Astrocyte (in vitro differentiated cells and primary cell): ENCODE measurements around the gene MSX1. TPM values are rescaled to one million over a fixed set of nuclear protein-coding genes. Genes with fewer than 3 reads are reported as not detected.

Source experiments
- DNase-seq: peaks from one replicate; pipeline ENCODE4 v3.0.0-alpha.2; 2010; ENCODE audit warnings: low read depth
- FAIRE-seq: peaks from 2 replicates; lab custom pipeline; 2011; peaks lifted over from hg19 to GRCh38; lab: Jason Lieb, UNC
- H2AFZ ChIP-seq: 2 replicates; pipeline ENCODE4 v1.6.0; 2012; ENCODE audit warnings: low read depth, low read length, inconsistent platforms
- H3K27ac ChIP-seq: 2 replicates; pipeline ENCODE4 v1.5.1; 2011; ENCODE audit warnings: low read depth, low read length, inconsistent platforms
- H3K27me3 ChIP-seq: 2 replicates; pipeline ENCODE4 v1.6.0; 2011; ENCODE audit warnings: low read length, inconsistent platforms; ENCODE audit not compliant: insufficient read depth
- H3K36me3 ChIP-seq: 2 replicates; pipeline ENCODE4 v1.5.1; 2011; ENCODE audit warnings: low read length, inconsistent platforms; ENCODE audit not compliant: insufficient read depth
- H3K4me1 ChIP-seq: 2 replicates; pipeline ENCODE4 v1.5.1; 2011; ENCODE audit warnings: low read length, inconsistent platforms; ENCODE audit not compliant: insufficient read depth
- H3K4me2 ChIP-seq: 2 replicates; pipeline ENCODE4 v1.6.0; 2012; ENCODE audit warnings: low read length, inconsistent platforms
- H3K4me3 ChIP-seq: 2 replicates; pipeline ENCODE4 v1.5.1; 2011; ENCODE audit warnings: low read depth, mild to moderate bottlenecking, low read length, inconsistent platforms; ENCODE audit not compliant: insufficient read depth
- H3K79me2 ChIP-seq: 2 replicates; pipeline ENCODE4 v1.6.0; 2012; ENCODE audit warnings: mild to moderate bottlenecking, low read length, inconsistent platforms; ENCODE audit not compliant: insufficient read depth
- H3K9ac ChIP-seq: 2 replicates; pipeline ENCODE4 v1.6.0; 2012; ENCODE audit warnings: mild to moderate bottlenecking, low read length, inconsistent platforms
- H3K9me3 ChIP-seq: 2 replicates; pipeline ENCODE4 v1.5.1; 2012; ENCODE audit warnings: low read depth, mild to moderate bottlenecking, low read length, inconsistent platforms; ENCODE audit not compliant: insufficient read depth
- H4K20me1 ChIP-seq: 2 replicates; pipeline ENCODE4 v1.6.0; 2012; ENCODE audit warnings: low read length, inconsistent platforms; ENCODE audit not compliant: insufficient read depth
- H3K27ac Mint-ChIP-seq: one replicate; pipeline ENCODE4 v1.8.0; 2021; ENCODE audit warnings: mild to moderate bottlenecking, mixed read lengths; ENCODE audit not compliant: unreplicated experiment
- H3K27me3 Mint-ChIP-seq: one replicate; pipeline ENCODE4 v1.8.0; 2021; ENCODE audit warnings: low read depth, mixed read lengths; ENCODE audit not compliant: unreplicated experiment
- H3K36me3 Mint-ChIP-seq: one replicate; pipeline ENCODE4 v1.8.0; 2021; ENCODE audit warnings: low read depth, mixed read lengths; ENCODE audit not compliant: unreplicated experiment
- H3K4me1 Mint-ChIP-seq: one replicate; pipeline ENCODE4 v1.8.0; 2021; ENCODE audit warnings: low read depth, mixed read lengths; ENCODE audit not compliant: unreplicated experiment
- H3K4me3 Mint-ChIP-seq: one replicate; pipeline ENCODE4 v1.8.0; 2021; ENCODE audit warnings: mild to moderate bottlenecking, moderate library complexity, mixed read lengths; ENCODE audit not compliant: unreplicated experiment
- H3K9me3 Mint-ChIP-seq: one replicate; pipeline ENCODE4 v1.8.0; 2021; ENCODE audit warnings: mild to moderate bottlenecking, mixed read lengths; ENCODE audit not compliant: unreplicated experiment
- EZH2 ChIP-seq: IDR thresholded peaks from 2 replicates; pipeline ENCODE4 v1.6.1; 2012; ENCODE audit warnings: mild to moderate bottlenecking, low read length, inconsistent platforms; ENCODE audit not compliant: insufficient read depth
- total RNA-seq: library from RNA; stranded (reverse); gene quantifications from 2 replicates; pipeline ENCODE4 v1.2.1, GENCODE V29; 2021
- TF ChIP-seq, protein P1 (sequence below): IDR thresholded peaks from 2 replicates; pipeline ENCODE4 v1.5.1; 2011; ENCODE audit warnings: low read depth, mild to moderate bottlenecking, inconsistent platforms, low read length, moderate library complexity; ENCODE audit not compliant: insufficient read depth

Gene MSX1
- total RNA-seq, 1 donor from 2014 or later = 0.91 TPM

DNA sequence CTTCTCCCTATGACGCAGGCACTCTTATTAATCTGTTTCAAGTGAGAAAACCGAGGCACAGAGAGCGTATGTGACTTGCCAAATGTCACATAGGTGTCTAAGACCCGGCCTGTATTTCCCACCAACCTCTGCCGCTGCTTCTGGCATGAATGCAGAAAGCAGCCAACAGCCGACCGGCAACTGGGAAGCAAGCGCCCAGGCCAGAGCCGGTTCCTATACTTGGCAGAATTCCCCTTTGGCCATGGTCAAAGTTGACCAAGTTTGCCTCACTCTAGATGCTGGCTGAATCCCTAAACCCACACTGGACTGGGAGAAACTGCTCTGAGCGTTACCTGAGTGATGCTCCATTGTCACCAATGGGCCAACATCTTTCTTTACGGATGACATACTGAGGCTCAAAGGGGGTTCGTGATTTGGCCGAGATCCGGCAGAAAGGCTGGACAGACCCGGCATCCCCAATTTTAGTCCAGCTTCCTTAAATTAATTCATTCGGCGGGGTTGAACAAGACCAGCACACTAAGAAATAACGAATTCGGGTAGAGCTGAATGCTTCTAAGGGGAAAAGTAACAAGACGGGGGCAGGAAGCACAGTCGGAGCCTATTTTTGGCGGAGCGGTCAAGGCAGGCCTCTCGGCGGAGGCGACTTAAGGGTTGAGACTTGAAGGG, 11.2 kb downstream of the MSX1 start:
- Mint-ChIP-seq H3K4me3 (no peak overlapping the region), H3K4me1 (no peaks in the 10 kb centered on the region), H3K9me3 (peaks cover 32% of the 10 kb centered on the region), H3K36me3 (peaks cover 2% of the 10 kb centered on the region), H3K27ac (peak overlapping the region; percentile 58), H3K27me3 (peaks cover 77% of the 10 kb centered on the region)
- Histone ChIP-seq H3K27me3 (peaks cover 97% of the 10 kb centered on the region), H3K9me3 (peaks cover 4% of the 10 kb centered on the region), H3K9ac (no peak overlapping the region), H4K20me1 (peaks cover 11% of the 10 kb centered on the region), H3K4me1 (peaks cover 11% of the 10 kb centered on the region), H3K27ac (no peak overlapping the region), H3K79me2 (no peaks in the 10 kb centered on the region), H3K36me3 (no peaks in the 10 kb centered on the region), H3K4me2 (peak overlapping the region; percentile 56), H3K4me3 (no peak overlapping the region), H2AFZ (no peak overlapping the region)
- DNase-seq = no peak
- no peak for FAIRE-seq
- TF ChIP-seq, protein P1, sequence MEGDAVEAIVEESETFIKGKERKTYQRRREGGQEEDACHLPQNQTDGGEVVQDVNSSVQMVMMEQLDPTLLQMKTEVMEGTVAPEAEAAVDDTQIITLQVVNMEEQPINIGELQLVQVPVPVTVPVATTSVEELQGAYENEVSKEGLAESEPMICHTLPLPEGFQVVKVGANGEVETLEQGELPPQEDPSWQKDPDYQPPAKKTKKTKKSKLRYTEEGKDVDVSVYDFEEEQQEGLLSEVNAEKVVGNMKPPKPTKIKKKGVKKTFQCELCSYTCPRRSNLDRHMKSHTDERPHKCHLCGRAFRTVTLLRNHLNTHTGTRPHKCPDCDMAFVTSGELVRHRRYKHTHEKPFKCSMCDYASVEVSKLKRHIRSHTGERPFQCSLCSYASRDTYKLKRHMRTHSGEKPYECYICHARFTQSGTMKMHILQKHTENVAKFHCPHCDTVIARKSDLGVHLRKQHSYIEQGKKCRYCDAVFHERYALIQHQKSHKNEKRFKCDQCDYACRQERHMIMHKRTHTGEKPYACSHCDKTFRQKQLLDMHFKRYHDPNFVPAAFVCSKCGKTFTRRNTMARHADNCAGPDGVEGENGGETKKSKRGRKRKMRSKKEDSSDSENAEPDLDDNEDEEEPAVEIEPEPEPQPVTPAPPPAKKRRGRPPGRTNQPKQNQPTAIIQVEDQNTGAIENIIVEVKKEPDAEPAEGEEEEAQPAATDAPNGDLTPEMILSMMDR = no peak
- TF ChIP-seq EZH2 = peak; percentile 48

DNA sequence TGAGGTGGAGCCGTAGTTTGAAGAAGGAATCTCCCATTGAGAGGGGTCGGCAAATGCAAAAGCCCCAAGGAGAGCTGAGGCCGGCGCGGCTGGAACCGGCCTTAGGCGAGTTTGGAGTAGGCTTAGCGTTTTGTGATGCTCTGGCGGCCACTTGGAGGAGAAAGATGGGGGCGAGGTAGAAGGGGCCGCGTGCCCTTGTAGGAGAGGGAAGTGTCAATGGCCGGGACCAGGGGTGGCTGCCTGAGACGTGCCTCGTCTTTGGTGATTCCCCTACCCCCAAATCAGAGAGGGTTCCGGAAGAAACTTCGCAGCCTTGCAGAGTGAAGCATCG, 11.7 kb downstream of the MSX1 start:
- Mint-ChIP-seq H3K4me1 (no peaks in the 10 kb centered on the region), H3K4me3 (no peak overlapping the region), H3K36me3 (peaks cover 2% of the 10 kb centered on the region), H3K27ac (no peak overlapping the region), H3K27me3 (peaks cover 76% of the 10 kb centered on the region), H3K9me3 (peaks cover 29% of the 10 kb centered on the region)
- Histone ChIP-seq H3K9ac (no peak overlapping the region), H3K27ac (no peak overlapping the region), H3K4me1 (peaks cover 6% of the 10 kb centered on the region), H4K20me1 (peaks cover 11% of the 10 kb centered on the region), H3K4me3 (no peak overlapping the region), H3K27me3 (peaks cover 94% of the 10 kb centered on the region), H2AFZ (no peak overlapping the region), H3K4me2 (no peak overlapping the region), H3K79me2 (no peaks in the 10 kb centered on the region), H3K9me3 (peaks cover 4% of the 10 kb centered on the region), H3K36me3 (no peaks in the 10 kb centered on the region)
- no peak for TF ChIP-seq EZH2
- TF ChIP-seq, protein P1 = no peak
- no peak for FAIRE-seq
- DNase-seq = no peak

DNA sequence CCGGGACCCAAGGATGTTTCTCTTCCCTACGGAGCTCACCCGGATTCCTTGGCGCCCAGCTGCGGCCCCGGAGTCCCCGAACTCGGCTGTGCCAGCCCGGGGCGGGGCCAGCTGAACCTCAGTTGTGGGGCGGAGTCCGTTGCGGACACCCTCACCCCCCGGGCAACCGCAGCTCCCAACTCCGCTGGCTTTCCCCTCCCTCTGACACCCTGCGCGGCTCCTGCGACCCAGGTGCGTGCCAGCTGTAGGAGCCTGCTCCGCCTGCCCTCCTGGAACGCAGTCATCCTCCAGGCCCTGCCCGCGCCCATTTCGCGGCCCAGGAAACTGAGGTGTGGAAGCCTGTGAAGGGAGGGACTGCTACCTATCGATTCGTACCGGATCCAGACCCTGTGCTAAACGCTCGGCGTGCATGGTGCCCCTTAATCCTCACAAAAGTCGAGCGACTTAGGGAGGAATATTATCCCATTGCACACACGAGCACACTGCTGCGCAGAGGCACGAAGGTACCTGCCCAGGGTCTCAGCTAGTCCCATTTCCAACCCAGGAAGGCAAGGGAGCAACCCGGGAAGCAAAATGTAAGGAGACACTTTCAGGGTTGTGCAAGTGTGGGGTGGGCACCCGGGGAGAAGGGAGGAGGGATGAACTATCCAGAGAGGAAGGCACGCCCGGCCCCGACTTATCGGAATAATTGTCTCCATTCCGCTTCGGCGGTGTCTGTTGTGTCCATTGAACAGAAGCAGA, 12.3 kb downstream of the MSX1 start:
- Histone ChIP-seq H3K79me2 (no peaks in the 10 kb centered on the region), H3K9me3 (peaks cover 4% of the 10 kb centered on the region), H2AFZ (no peak overlapping the region), H3K4me3 (no peak overlapping the region), H3K4me1 (peaks cover 2% of the 10 kb centered on the region), H3K27ac (no peak overlapping the region), H3K9ac (no peak overlapping the region), H3K36me3 (no peaks in the 10 kb centered on the region), H3K27me3 (peaks cover 89% of the 10 kb centered on the region), H4K20me1 (peaks cover 11% of the 10 kb centered on the region), H3K4me2 (no peak overlapping the region)
- TF ChIP-seq EZH2 = peak; percentile 96
- TF ChIP-seq, protein P1 = no peak
- Mint-ChIP-seq H3K9me3 (peaks cover 23% of the 10 kb centered on the region), H3K36me3 (peaks cover 2% of the 10 kb centered on the region), H3K27ac (no peak overlapping the region), H3K4me1 (no peaks in the 10 kb centered on the region), H3K27me3 (peaks cover 73% of the 10 kb centered on the region), H3K4me3 (no peak overlapping the region)
- no peak for DNase-seq
- FAIRE-seq = no peak
